Endodermal cell (in vitro differentiated cells): ENCODE data around the gene PPM1E. TPM values are rescaled to one million over a fixed set of nuclear protein-coding genes. Genes with fewer than 3 reads are reported as not detected.

ENCODE experiments used
- DNase-seq: peaks from one replicate; pipeline ENCODE4 v3.0.0-alpha.2; 2017
- H3K27ac ChIP-seq: 2 replicates; pipeline ENCODE4 v1.5.1; 2013; ENCODE audit warnings: mild to moderate bottlenecking, low read depth, low read length, moderate library complexity
- H3K27me3 ChIP-seq: 2 replicates; pipeline ENCODE4 v1.6.1; 2013; ENCODE audit warnings: mild to moderate bottlenecking, low read length, moderate library complexity; ENCODE audit not compliant: insufficient read depth, control insufficient read depth, poor library complexity, severe bottlenecking
- H3K36me3 ChIP-seq: 2 replicates; pipeline ENCODE4 v1.7.0; 2013; ENCODE audit warnings: mild to moderate bottlenecking, low read length, moderate library complexity; ENCODE audit not compliant: control insufficient read depth, insufficient read depth
- H3K4me1 ChIP-seq: one replicate; pipeline ENCODE4 v1.7.0; 2013; ENCODE audit warnings: low read length; ENCODE audit not compliant: control insufficient read depth, insufficient read depth
- H3K4me3 ChIP-seq: 2 replicates; pipeline ENCODE4 v1.5.1; 2013; ENCODE audit warnings: mild to moderate bottlenecking, low read length, moderate library complexity
- H3K9ac ChIP-seq: 2 replicates; pipeline ENCODE4 v1.6.1; 2013; ENCODE audit warnings: mild to moderate bottlenecking, low read length, moderate library complexity; ENCODE audit not compliant: poor library complexity, severe bottlenecking; ENCODE audit errors: extremely low read depth
- H3K9me3 ChIP-seq: 2 replicates; pipeline ENCODE4 v1.6.1; 2013; ENCODE audit warnings: mild to moderate bottlenecking, low read length, moderate library complexity; ENCODE audit not compliant: control insufficient read depth
- H3K27ac Mint-ChIP-seq: 2 replicates; pipeline ENCODE4 v1.8.0; 2020; ENCODE audit warnings: mixed read lengths
- H3K27me3 Mint-ChIP-seq: 2 replicates; pipeline ENCODE4 v1.8.0; 2021; ENCODE audit warnings: mild to moderate bottlenecking, mixed read lengths; ENCODE audit not compliant: insufficient read depth
- H3K36me3 Mint-ChIP-seq: 2 replicates; pipeline ENCODE4 v1.8.0; 2020; ENCODE audit warnings: low read depth, mixed read lengths
- H3K4me1 Mint-ChIP-seq: 2 replicates; pipeline ENCODE4 v1.8.0; 2020; ENCODE audit warnings: mixed read lengths
- H3K4me3 Mint-ChIP-seq: 2 replicates; pipeline ENCODE4 v1.8.0; 2020; ENCODE audit warnings: mild to moderate bottlenecking, moderate library complexity, mixed read lengths
- H3K9me3 Mint-ChIP-seq: 2 replicates; pipeline ENCODE4 v1.8.0; 2020; ENCODE audit warnings: mild to moderate bottlenecking, mixed read lengths
- CTCF ChIP-seq: fragments of 200-600 bp; sonication (generic); conservative IDR thresholded peaks from 2 replicates; pipeline ENCODE4 v1.5.0; 2021; ENCODE audit warnings: antibody characterized with exemption, mild to moderate bottlenecking
- WGBS, 2 experiments: methylation state at CpG; one replicate each; pipeline versions ENCODE4 v1.1.5 to v1.1.7; 2013; ENCODE audit warnings: missing lambda C conversion rate in 2 of 2, mixed read lengths in 1 of 2; ENCODE audit not compliant: insufficient coverage in 1 of 2, insufficient read length in 1 of 2; 5-methylcytosine and 5-hydroxymethylcytosine counted together
- long read RNA-seq, 4 experiments: library from polyadenylated mRNA in 2 of 4; library from RNA in 1 of 4; library from capped mRNA in 1 of 4; stranded (forward) in 3 of 4; unstranded in 1 of 4; transcript quantifications; one replicate each; pipeline ENCODE4 v2.0.0, GENCODE V29; 2020 to 2021; ENCODE audit warnings: inconsistent platforms in 1 of 4
- polyA plus RNA-seq, 2 experiments: library from polyadenylated mRNA; stranded (reverse); fragments of 50-300 nt; gene quantifications; one replicate each; pipeline ENCODE4 v1.2.3, GENCODE V29; 2013
- total RNA-seq, 2 donors: library from RNA; stranded (reverse); fragmentation: NEBNext Ultra II Directional in 1 of 2; extraction: Animal tissue kit (Norgen Biotek cat#: 25700) in 1 of 2; gene quantifications; 2 replicates in 1 of 2; 3 replicates in 1 of 2; pipeline ENCODE4 v1.2.1, GENCODE V29; 2021

PPM1E gene
- 1 to 10 TPM; 1.4 to 2.2 TPM for total RNA-seq
- polyA plus RNA-seq (2013, experiment 1 of 2) = 12.0 TPM
- 11.7 TPM for polyA plus RNA-seq (2013, experiment 2 of 2)
- long read RNA-seq, experiment 1, partial matches to known transcripts = 0 of 1 reads
- long read RNA-seq, experiment 1, other reads (novel, unspliced or antisense) = 1 of 1 reads
- long read RNA-seq, experiment 2, full-length matches to known transcripts = 4 of 5 reads
- long read RNA-seq, experiment 2, partial matches to known transcripts = 0 of 5 reads
- long read RNA-seq, experiment 2, other reads (novel, unspliced or antisense) = 1 of 5 reads
- long read RNA-seq, experiment 3, partial matches to known transcripts = 0 of 2 reads
- long read RNA-seq, experiment 3, other reads (novel, unspliced or antisense) = 2 of 2 reads
- long read RNA-seq, experiment 4 = 0 reads

GRCh38 chr17:58755577-58756245 is at the start of gene PPM1E:
PPM1E (plus strand) TSS chr17:58755854.
- no peaks in the 10 kb centered on the region for H3K9me3 Mint-ChIP-seq
- peak within 1 kb of the TSS; percentile 70 for H3K4me3 Mint-ChIP-seq
- Histone ChIP-seq H3K9ac (no peak within 1 kb of the TSS), H3K4me3 (peak within 1 kb of the TSS; percentile 78), H3K27ac (peak within 1 kb of the TSS; percentile 75), H3K9me3 (no peaks in the 10 kb centered on the region), H3K27me3 (peaks cover 47% of the 10 kb centered on the region), H3K36me3 (no peaks in the 10 kb centered on the region), H3K4me1 (no peaks in the 10 kb centered on the region)
- peaks cover 7% of the 10 kb centered on the region for H3K4me1 Mint-ChIP-seq
- no peak within 1 kb of the TSS for H3K27ac Mint-ChIP-seq
- WGBS, 2 experiments = 1 to 2% methylated on average over 46 to 71 of the region's 71 CpGs
- DNase-seq = peak; percentile 97
- H3K27me3 Mint-ChIP-seq = peaks cover 44% of the 10 kb centered on the region
- no peaks in the 10 kb centered on the region for H3K36me3 Mint-ChIP-seq
- no peak for TF ChIP-seq CTCF

GRCh38 chr17:58706351-58707140 is 49.1 kb upstream of the PPM1E start:
- Mint-ChIP-seq H3K4me3 (no peak overlapping the region), H3K27me3 (no peaks in the 10 kb centered on the region), H3K9me3 (no peaks in the 10 kb centered on the region), H3K36me3 (peaks cover 14% of the 10 kb centered on the region), H3K27ac (no peak overlapping the region), H3K4me1 (peaks cover 10% of the 10 kb centered on the region)
- Histone ChIP-seq H3K4me3 (no peak overlapping the region), H3K27me3 (no peaks in the 10 kb centered on the region), H3K36me3 (no peaks in the 10 kb centered on the region), H3K27ac (no peak overlapping the region), H3K9ac (no peak overlapping the region), H3K9me3 (no peaks in the 10 kb centered on the region), H3K4me1 (no peaks in the 10 kb centered on the region)
- peak; percentile 29 for DNase-seq
- 86 to 94% methylated on average over 1 to 3 of the region's 3 CpGs for WGBS, 2 experiments
- TF ChIP-seq CTCF = no peak

- no peak overlapping the region for H3K4me3 Mint-ChIP-seq
- TF ChIP-seq CTCF = peak; percentile 98
- Histone ChIP-seq H3K9me3 (no peaks in the 10 kb centered on the region), H3K4me3 (no peak overlapping the region), H3K27ac (no peak overlapping the region), H3K36me3 (no peaks in the 10 kb centered on the region), H3K27me3 (no peaks in the 10 kb centered on the region), H3K4me1 (no peaks in the 10 kb centered on the region), H3K9ac (peak overlapping the region; percentile 27)
- 91 to 94% methylated on average over 2 of the region's 4 CpGs for WGBS, 2 experiments
- H3K27me3 Mint-ChIP-seq = no peaks in the 10 kb centered on the region
- DNase-seq = peak; percentile 77
- peaks cover 12% of the 10 kb centered on the region for H3K36me3 Mint-ChIP-seq
- H3K4me1 Mint-ChIP-seq = peaks cover 10% of the 10 kb centered on the region
- H3K9me3 Mint-ChIP-seq = no peaks in the 10 kb centered on the region
- peak overlapping the region; percentile 89 for H3K27ac Mint-ChIP-seq
Measured at GRCh38 chr17:58710948-58711552, 44.6 kb upstream of the PPM1E start.
